GM21423 (cell line): ENCODE data around the gene MLLT6.
"Not testable (repeated sequence)": the region's sequence is repeated elsewhere in the genome, so short reads cannot be mapped to it uniquely, and the experiment has no call there.

Experiments
- ATAC-seq: cut with Tn5 transposase; IDR thresholded peaks from one replicate; pipeline ENCODE4 v1.9.1; 2021; ENCODE audit warnings: mild to moderate bottlenecking, moderate library complexity; ENCODE audit not compliant: unreplicated experiment

MLLT6 gene

GRCh38 chr17:38725066-38725465 is 20.0 kb downstream of the MLLT6 start:
- ATAC-seq: no peak

DNA sequence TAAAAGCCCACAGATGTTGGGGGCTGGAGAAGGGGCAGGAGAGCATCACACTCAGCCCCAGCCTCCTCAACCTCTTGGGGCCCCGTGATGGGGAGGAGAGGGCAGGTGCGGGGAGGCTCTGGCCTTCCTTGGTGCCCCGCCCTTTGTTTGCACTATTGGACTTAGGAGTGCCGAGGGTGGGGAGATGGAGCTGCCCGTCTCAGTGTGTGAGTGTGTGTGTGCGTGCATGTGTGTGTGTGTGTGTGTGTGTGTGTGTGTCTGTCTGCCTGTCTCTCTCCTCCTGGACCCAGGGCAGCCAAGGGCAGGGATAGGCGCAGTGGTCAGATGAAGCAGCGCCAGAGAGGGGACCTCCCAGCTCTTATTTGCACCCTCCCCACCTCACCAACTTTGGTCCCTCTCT is 21.1 kb downstream of the MLLT6 start:
- ATAC-seq: not testable (repeated sequence)

DNA sequence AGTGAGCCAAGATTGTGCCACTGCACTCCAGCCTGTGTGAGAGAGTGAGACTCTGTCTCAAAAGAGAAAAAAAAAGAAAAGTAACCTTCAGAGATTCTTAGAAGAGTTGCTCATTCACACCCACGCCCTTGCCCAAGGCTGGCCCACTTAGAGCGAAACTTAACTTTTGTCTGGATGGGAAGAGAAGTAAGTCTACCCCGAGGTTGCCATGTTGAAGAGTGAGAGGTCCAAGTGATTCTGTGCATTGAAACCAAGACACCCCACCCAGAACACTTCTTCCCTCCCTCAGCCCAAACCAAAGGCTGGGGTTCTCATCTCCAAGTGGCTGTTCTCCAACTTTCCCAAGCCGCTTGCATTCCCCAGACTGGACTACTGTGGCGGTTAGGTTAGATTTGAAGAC is 22.7 kb downstream of the MLLT6 start:
- no peak for ATAC-seq

GRCh38 chr17:38728290-38728831 is 23.3 kb downstream of the MLLT6 start:
- no peak for ATAC-seq

GRCh38 chr17:38729368-38729885 is 24.4 kb downstream of the MLLT6 start:
- ATAC-seq: no peak

GRCh38 chr17:38729886-38730525 is 24.9 kb downstream of the MLLT6 start, which contains the start of gene CISD3:
Gene CISD3 (plus strand): TSS chr17:38730341. CDS start chr17:38730359, 18 bp downstream.
- peak; percentile 82 for ATAC-seq

DNA sequence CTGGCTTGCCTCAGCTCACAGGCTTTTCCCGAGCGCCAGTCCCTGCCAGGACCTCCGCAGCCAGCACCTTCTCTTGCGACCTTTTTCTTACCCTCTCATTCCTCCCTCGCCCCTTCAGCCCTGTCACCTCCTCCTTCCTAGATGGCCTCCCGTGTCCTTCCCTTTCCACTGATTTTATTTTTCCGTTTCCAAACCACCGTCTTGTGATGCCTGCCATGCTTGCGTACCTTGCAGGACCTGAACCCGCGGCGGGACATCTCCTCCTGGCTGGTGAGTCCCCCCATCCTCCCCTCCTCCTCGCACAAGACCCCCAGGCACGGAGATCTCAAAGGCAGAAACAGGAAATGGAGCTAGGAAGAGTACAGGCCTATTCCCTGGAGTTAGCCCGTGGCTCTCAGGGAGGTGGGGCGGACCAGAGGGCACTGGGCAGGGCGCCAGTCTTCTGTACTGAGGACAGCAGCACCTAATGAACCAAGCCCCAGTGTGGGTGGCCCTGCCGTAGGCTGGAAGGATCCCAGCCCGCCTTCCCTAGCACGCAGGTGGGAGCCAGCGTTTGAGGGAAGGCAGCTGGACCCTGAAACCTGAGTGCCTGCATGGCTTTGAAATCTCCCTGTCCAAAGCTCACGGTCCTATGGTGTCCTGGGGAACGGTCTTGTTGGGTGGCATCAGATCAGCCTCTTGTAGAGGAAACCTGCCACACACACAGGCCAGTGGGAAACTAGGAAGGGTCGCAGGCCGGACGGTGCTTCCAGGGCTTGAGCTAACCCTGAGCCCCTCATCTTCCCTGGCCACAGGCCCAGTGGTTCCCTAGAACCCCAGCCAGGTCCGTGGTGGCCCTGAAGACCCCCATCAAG is 25.7 kb downstream of the MLLT6 start:
- ATAC-seq: no peak

DNA sequence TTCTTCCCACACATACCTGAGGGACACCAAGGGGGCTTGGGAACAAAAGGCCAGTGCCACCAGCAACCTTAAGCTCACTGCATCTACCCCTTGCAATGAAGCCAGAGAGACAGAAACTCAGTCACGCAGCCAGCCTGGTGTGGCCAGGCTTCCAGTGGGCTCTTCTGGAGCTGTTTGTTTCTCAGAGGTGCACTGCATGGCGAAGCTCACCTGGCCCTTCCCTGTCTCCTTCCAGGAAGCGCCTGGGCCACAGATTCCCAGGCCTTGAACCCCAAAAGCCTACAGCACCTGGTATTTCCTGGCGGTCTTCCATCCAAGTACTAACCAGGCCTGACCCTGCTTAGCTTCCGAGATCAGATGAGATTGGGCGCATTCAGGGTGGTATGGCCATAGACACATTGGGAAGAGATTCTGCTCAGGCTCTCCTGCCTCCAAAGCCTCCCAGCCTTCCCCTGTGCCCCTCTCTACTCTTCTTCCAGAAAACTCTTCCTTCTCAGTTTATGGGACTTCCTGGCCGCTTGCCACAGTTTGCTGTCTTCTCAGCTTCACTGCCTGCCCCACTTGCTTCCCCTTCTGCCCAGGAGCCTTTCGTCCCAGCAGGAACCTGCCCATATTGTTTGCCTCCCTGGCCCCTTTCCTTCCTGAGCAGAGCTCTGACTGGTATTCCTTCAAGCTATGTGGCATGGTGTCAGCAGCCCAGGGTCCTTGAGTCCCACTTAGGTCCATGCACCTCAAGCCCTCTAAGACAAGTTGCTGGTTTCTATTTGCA is 26.6 kb downstream of the MLLT6 start:
- ATAC-seq: no peak

- ATAC-seq: no peak
Measured at GRCh38 chr17:38732376-38733281, 27.6 kb downstream of the MLLT6 start.

DNA sequence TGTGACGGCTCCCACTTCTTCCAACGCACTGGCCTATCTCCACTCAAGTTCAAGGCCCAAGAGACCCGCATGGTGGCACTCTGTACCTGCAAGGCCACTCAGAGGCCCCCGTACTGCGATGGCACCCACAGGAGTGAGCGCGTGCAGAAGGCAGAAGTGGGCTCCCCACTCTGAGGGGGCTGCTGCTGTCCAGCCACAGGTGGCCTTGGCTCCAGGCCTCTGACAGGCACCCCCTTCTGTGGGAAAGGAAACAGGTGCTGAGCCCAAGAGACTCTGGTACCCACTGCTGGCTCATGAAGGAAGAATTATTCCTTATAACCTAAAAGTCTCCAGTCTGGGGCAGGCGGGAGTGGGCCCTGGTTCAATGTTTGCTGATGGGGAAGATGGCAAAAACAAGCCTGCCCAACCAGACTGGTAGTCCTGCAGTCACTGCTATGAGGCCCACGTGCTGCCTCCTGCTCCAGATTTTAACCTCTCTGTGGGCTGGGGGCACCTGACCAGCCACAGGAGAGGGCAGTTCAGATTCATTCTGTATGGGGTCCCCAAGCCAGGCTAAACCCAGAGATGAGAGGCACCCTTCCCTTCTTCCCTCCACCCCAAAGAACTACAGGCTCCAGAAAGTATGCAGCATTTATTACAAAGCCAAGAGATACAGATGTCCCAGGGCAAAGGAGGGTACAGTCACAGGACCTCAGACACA is 28.4 kb downstream of the MLLT6 start:
- no peak for ATAC-seq

GRCh38 chr17:38733982-38734973 is 29.2 kb downstream of the MLLT6 start:
- ATAC-seq: no peak

DNA sequence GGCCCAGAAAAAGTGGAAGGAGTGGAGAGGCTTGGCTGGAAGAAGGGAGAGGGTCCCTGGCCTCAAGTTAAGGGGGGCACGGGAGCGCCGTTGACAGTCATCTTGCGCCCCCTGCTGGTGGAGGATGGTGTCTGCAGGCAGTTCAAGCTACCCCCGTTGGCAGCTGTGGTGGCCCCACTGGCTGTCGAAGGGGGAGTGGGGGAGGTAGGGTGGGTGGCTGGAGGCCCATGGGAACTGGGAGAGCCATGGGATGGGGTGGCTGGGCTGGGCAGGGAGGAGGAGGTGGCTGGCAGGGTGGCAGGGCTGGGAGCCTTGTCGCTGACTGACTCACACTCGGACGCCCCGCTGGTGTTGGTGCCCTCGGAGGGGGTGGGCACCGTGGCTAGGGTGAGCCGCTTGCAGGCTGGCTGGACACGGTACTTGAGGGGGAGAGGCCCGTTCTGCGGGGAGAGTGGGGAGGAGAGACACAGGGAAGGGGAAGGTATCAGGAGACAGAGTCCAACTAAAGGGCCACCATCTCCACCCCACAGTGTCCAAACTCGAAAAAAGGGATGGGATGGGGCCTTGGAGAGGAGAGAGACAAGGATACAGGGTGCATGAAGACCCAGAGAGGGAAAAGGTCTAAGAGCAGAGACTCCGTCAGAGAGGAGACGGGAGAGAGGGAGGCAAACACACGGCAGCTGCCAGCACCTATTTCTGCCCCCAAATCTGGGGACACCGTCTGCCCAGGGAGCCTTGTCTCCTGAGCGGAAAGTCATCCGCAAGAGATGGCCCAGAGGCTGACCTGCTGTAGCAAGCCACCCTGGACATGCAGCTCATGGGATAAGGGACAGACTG is 30.3 kb downstream of the MLLT6 start:
- ATAC-seq: no peak

DNA sequence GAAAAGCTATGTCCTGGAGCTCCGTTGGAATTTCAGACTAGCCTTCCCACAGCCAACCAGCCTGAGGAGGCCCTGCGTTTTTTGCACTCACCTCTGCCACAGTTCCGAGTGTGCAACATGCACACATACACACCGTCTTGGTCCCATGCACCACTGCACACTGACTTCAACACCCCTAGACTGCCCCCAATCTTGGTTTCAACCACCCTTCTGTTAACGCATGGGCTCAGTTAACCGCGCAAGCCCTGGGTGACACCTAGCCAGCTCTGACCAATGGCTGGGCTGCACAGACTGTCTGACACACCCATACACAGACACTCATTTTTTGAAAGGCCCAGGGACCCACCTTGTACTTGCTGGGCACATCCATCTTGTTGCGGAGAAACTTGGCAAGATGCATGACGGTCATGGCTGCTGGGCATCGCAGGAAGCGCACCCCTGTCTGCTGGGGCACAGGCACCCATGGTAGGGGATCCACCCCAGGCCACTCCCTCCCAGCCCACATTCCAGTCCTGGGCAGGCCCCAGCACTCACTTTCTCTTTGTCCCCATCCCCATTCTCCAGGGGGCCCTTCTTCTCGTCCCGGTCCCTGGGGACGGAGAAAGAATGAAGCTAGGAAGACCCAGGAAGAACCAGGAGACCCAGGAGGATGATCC is 33.1 kb downstream of the MLLT6 start:
- ATAC-seq: no peak

DNA sequence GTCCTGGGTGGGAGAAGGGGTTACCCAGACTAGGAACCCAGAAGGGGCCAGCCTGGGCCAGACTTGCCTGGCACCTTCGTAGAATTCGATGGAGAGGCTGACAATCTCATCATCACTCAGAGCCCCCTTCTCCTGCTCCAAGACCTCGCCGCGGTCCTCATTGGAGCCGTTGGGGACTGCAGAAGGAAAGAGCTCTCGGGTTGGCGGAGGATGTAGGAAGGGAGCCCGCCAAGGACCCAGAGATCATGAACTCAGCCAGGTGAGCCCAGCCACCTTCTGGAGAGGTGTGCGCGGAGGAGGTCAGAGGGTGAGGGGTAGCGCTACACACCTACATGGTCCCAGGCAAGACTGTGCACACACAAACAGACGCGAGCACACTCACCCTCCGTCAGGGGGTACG is 33.6 kb downstream of the MLLT6 start:
- no peak for ATAC-seq

DNA sequence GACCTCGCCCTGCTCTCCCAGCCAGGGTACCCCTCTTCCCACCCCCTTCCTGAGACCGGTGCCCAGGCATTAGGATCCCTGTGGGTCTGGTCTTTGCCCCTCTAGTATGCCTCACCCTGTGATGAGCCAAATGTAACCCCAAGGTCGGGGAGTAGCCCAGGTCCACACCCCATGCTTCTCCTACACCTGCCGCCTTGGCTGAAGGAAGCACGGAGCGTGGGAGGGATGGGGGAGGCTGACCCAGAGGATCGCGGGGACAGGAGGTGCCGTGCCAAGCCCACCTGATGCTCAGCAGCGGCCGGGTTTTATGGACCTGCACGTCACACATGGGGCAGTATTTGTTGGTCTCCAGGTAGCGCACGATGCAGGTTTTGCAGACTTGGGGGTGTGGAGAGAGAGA is 34.2 kb downstream of the MLLT6 start:
- ATAC-seq: no peak

- no peak for ATAC-seq
Measured at GRCh38 chr17:38740044-38740443, 35.0 kb downstream of the MLLT6 start.

- ATAC-seq: no peak
Measured at GRCh38 chr17:38740806-38741205, 35.7 kb downstream of the MLLT6 start.
